Uterus (tissue), 4 donors: ENCODE results near the gene HNRNPAB. TPM values are rescaled to one million over a fixed set of nuclear protein-coding genes. Genes with fewer than 3 reads are reported as not detected.

Experiments
- DNase-seq, 2 donors: peaks; one replicate each; pipeline ENCODE4 v3.0.0-alpha.2; 2019 to 2020
- H3K27ac ChIP-seq, 2 donors: fragments of 200-600 bp; sonication (generic); 1 replicate in 1 of 2; 2 replicates in 1 of 2; pipeline ENCODE4 v1.5.1; 2016 to 2018
- H3K27me3 ChIP-seq, 2 donors: fragments of 200-600 bp; sonication (generic); one replicate each; pipeline ENCODE4 v1.5.1; 2018 to 2019; ENCODE audit warnings: control low read depth in 1 of 2
- H3K36me3 ChIP-seq, 2 donors: fragments of 200-600 bp; sonication (generic); one replicate each; pipeline ENCODE4 v1.5.1; 2019; ENCODE audit warnings: control low read depth in 1 of 2
- H3K4me1 ChIP-seq, 2 donors: fragments of 200-600 bp; sonication (generic); one replicate each; pipeline ENCODE4 v1.5.1; 2018 to 2019; ENCODE audit warnings: control low read depth in 1 of 2
- H3K4me3 ChIP-seq, 2 donors: fragments of 200-600 bp; sonication (generic); 1 replicate in 1 of 2; 2 replicates in 1 of 2; pipeline ENCODE4 v1.5.1; 2018 to 2019; ENCODE audit warnings: mild to moderate bottlenecking in 1 of 2
- H3K9me3 ChIP-seq, 2 donors: fragments of 200-600 bp; sonication (generic); one replicate each; pipeline ENCODE4 v1.5.1; 2019; ENCODE audit warnings: control low read depth in 1 of 2
- CTCF ChIP-seq, 4 experiments: fragments of 200-600 bp in 2 of 4; fragments of 450-650 bp in 2 of 4; sonication (generic) in 2 of 4; IDR thresholded peaks; one replicate each; pipeline ENCODE4 v1.5.1; 2016 to 2019; ENCODE audit warnings: antibody characterized with exemption in 4 of 4, mild to moderate bottlenecking in 2 of 4, moderate library complexity in 1 of 4
- POLR2A ChIP-seq, 2 donors: fragments of 450-650 bp; IDR thresholded peaks; one replicate each; pipeline ENCODE4 v1.6.1; 2016; ENCODE audit warnings: antibody characterized with exemption in 2 of 2, mild to moderate bottlenecking in 1 of 2, moderate library complexity in 1 of 2
- intact Hi-C: fragments of 100-400 bp; cut with DNase I; formaldehyde crosslinking; loops from one replicate; pipeline ENCODE4 v1.15.1; 2023; ENCODE audit warnings: low total_unique reads
- total RNA-seq, 4 donors: library from RNA; depleted of rRNA in 3 of 4; stranded (reverse); fragments of >200 nt in 3 of 4; gene quantifications; one replicate each; pipeline versions ENCODE4 v1.1.0 to v1.2.4, GENCODE V29; 2014 to 2023
- donor health status: DM: yes; HTN: yes; CAD: no.

HNRNPAB gene
- total RNA-seq, 4 donors from 2014 or later, result 45.1 to 112 (median 73.4) TPM

DNA sequence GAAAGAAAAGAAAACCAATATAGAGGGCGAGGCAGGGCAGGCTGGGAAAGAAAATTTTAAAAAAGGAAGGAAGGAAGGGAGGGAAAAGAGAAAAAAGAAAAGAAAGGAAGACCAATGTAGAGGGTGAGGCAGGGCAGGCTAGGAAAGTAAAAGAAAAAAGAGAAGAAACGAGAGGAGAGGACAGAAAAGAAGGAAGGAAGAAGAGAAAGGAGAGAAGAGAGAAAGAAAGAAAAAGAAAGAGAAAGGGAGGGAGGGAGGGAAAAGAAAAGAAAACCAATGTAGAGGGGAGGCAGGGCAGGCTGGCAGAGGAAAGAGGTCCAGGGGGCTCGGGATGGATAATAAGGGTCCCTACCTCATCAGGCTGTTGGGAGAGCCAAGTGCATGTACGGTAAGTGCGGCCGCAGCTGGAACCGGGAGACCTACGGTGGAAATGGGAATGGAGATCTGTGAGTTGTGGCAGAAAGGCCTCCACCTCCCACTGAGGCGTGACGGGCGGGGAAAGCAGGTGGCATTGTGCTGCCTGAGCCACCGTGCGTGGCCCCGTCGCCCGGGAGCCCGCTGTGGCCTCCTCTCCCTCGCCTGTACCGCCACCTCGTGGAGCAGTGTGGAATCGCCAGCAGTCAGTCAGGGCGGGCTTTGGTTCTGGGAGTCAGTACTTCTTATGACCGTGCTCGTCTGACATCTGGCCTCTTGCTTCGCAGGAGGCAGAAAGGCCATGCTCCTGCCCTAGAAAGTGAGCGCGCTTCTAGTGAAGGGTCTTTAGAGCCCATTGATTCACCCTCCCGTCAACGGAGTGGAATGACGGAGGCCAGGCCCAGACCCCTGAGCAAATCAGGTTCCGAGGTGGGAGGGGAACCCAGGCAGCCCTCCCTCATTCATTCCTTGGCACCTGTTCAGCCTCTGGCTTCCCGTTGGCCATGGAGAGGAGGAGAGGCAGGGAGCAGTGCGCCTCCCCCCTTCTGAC, 40.3 kb upstream of the HNRNPAB start:
- DNase-seq, result peak; percentile 72 to 85
- H3K27me3 ChIP-seq, result no peaks in the 10 kb centered on the region
- H3K9me3 ChIP-seq, result no peaks in the 10 kb centered on the region
- peaks cover 0 to 5% of the 10 kb centered on the region in 2 donors for H3K4me1 ChIP-seq
- TF ChIP-seq POLR2A (IDR thresholded peaks at IDR 0.05), result peak in 1 of 2 donors; percentile 19
- peak; percentile 98 to 99 (median 98) for TF ChIP-seq CTCF (IDR thresholded peaks at IDR 0.05)
- no peak overlapping the region for H3K4me3 ChIP-seq
- H3K36me3 ChIP-seq, result no peaks in the 10 kb centered on the region
- intact Hi-C loops, result loop anchor here (5.0 kb wide), 1 partner anchor 92 kb away; no protein-coding TSS in a partner anchor
- H3K27ac ChIP-seq, result no peak overlapping the region

DNA sequence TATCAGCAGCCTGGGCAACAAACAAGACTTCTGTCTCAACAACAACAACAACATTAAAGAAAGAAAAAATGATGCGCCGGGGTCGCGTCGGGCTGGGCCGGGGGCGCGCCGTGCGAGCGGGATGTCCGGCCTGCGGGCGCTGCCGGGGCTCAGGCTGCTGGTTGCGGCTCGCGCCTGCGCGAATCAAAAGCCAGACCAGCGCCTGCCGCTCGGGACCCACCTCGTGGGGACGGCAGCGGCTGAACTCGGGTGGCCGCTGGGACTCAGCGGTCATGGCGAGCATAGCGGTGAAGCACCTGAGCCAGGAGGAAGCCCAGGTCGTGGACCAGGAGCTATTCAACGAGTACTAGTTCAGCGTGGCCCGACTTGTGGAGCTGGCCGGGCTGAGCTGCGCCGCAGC, 38.8 kb upstream of the HNRNPAB start:
- Histone ChIP-seq H3K36me3 (no peaks in the 10 kb centered on the region), H3K27me3 (no peaks in the 10 kb centered on the region), H3K9me3 (no peaks in the 10 kb centered on the region), H3K4me3 (no peak overlapping the region), H3K27ac (no peak overlapping the region), H3K4me1 (peaks cover 0 to 5% of the 10 kb centered on the region in 2 donors)
- TF ChIP-seq POLR2A (IDR thresholded peaks at IDR 0.05), result no peak
- TF ChIP-seq CTCF (IDR thresholded peaks at IDR 0.05), result no peak
- no peak for DNase-seq
- intact Hi-C loops, result no loop called here

GRCh38 chr5:178170455-178170854, 33.9 kb upstream of the HNRNPAB start:
- no peak for TF ChIP-seq POLR2A (IDR thresholded peaks at IDR 0.05)
- no peak for TF ChIP-seq CTCF (IDR thresholded peaks at IDR 0.05)
- H3K27me3 ChIP-seq, result no peaks in the 10 kb centered on the region
- DNase-seq, result no peak
- no peaks in the 10 kb centered on the region for H3K36me3 ChIP-seq
- H3K4me3 ChIP-seq, result no peak overlapping the region
- H3K27ac ChIP-seq, result no peak overlapping the region
- no peaks in the 10 kb centered on the region for H3K4me1 ChIP-seq
- intact Hi-C loops, result no loop called here
- H3K9me3 ChIP-seq, result no peaks in the 10 kb centered on the region

DNA sequence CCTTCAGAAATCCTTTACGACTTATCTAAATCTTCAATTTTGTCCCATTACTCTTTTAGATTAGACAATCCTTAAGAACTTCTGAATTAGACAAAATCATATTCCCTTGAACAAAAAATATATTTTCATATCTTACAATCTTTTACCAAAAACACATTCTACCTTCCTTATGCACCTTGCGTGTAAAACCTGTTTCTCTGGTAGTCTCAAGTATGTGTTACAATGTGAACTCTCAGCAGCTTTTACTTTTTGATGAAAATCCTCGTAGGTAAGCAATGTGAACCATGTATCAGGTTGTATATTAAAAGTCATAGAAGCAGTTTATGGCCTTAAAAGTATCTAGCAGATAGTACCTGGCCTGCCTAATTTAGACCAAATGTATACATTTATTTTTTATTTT, 29.9 kb upstream of the HNRNPAB start:
- Histone ChIP-seq H3K9me3 (no peaks in the 10 kb centered on the region), H3K27me3 (no peaks in the 10 kb centered on the region), H3K4me3 (no peak overlapping the region), H3K4me1 (no peaks in the 10 kb centered on the region), H3K36me3 (no peaks in the 10 kb centered on the region), H3K27ac (no peak overlapping the region)
- intact Hi-C loops, result no loop called here
- no peak for DNase-seq
- TF ChIP-seq POLR2A (IDR thresholded peaks at IDR 0.05), result no peak
- TF ChIP-seq CTCF (IDR thresholded peaks at IDR 0.05), result no peak

- H3K4me1 ChIP-seq, result no peaks in the 10 kb centered on the region
- no peak overlapping the region for H3K27ac ChIP-seq
- H3K36me3 ChIP-seq, result no peaks in the 10 kb centered on the region
- intact Hi-C loops, result no loop called here
- H3K27me3 ChIP-seq, result no peaks in the 10 kb centered on the region
- TF ChIP-seq CTCF (IDR thresholded peaks at IDR 0.05) (no peak), POLR2A (IDR thresholded peaks at IDR 0.05) (no peak)
- H3K4me3 ChIP-seq, result no peak overlapping the region
- no peak for DNase-seq
- H3K9me3 ChIP-seq, result no peaks in the 10 kb centered on the region
Measured at GRCh38 chr5:178176791-178177190, 27.5 kb upstream of the HNRNPAB start.
